HepG2 (cell line): ENCODE results near the gene ABCC3. TPM values are rescaled to one million over a fixed set of nuclear protein-coding genes. Genes with fewer than 3 reads are reported as not detected.

ENCODE experiments used
- CREM ChIP-seq, 2 experiments: sonication (generic) in 1 of 2; formaldehyde crosslinking in 1 of 2; IDR thresholded peaks; 2 replicates each; pipeline versions ENCODE4 v1.4.0 to v1.6.1; 2016 to 2020; ENCODE audit warnings: antibody characterized with exemption in 1 of 2, mild to moderate bottlenecking in 1 of 2, missing genetic modification reagents in 1 of 2
- ELF1 ChIP-seq: sonication (generic); formaldehyde crosslinking; IDR thresholded peaks from 2 replicates; pipeline ENCODE4 v1.4.0; 2020; ENCODE audit warnings: missing genetic modification reagents
- ELF3 ChIP-seq: IDR thresholded peaks from 2 replicates; pipeline ENCODE4 v1.6.1; 2016; ENCODE audit warnings: missing genetic modification reagents, missing compliant biosample characterization
- FOXK1 ChIP-seq: sonication (generic); formaldehyde crosslinking; IDR thresholded peaks from 2 replicates; pipeline ENCODE4 v1.4.0; 2020; ENCODE audit warnings: low read depth, missing genetic modification reagents, borderline replicate concordance
- FOXP1 ChIP-seq, 2 experiments: fragments of 450-650 bp in 1 of 2; IDR thresholded peaks; 2 replicates each; pipeline ENCODE4 v1.6.1; 2017 to 2018; ENCODE audit warnings: antibody characterized with exemption in 1 of 2
- HMG20B ChIP-seq: conservative IDR thresholded peaks from 2 replicates; pipeline ENCODE4 v1.6.1; 2016; ENCODE audit warnings: missing genetic modification reagents, missing compliant biosample characterization
- HNRNPUL1 ChIP-seq: fragments of 200-400 bp; formaldehyde crosslinking; IDR thresholded peaks from 2 replicates; pipeline ENCODE4 v1.6.1; 2017; ENCODE audit warnings: low read depth, mild to moderate bottlenecking, low read length, moderate library complexity
- MED1 ChIP-seq: sonication (generic); formaldehyde crosslinking; IDR thresholded peaks from 2 replicates; pipeline ENCODE4 v1.4.0; 2020; ENCODE audit warnings: missing genetic modification reagents
- NONO ChIP-seq, 2 experiments: fragments of 450-650 bp in 1 of 2; sonication (generic) in 1 of 2; formaldehyde crosslinking in 1 of 2; IDR thresholded peaks in 1 of 2; conservative IDR thresholded peaks in 1 of 2; 2 replicates each; pipeline versions ENCODE4 v1.6.1 to v1.8.0; 2017 to 2022; ENCODE audit warnings: mild to moderate bottlenecking in 1 of 2, missing genetic modification reagents in 1 of 2, moderate library complexity in 1 of 2
- PAF1 ChIP-seq: IDR thresholded peaks from 2 replicates; pipeline ENCODE4 v1.6.1; 2016; ENCODE audit warnings: missing genetic modification reagents, missing compliant biosample characterization
- ZNF232 ChIP-seq: sonication (generic); formaldehyde crosslinking; IDR thresholded peaks from 2 replicates; pipeline ENCODE4 v1.4.0; 2020; ENCODE audit warnings: missing genetic modification reagents, borderline replicate concordance
- ZNF768 ChIP-seq: sonication (generic); formaldehyde crosslinking; IDR thresholded peaks from 2 replicates; pipeline ENCODE4 v1.4.0; 2020; ENCODE audit warnings: missing genetic modification reagents
- polyA plus RNA-seq, 8 experiments: library from polyadenylated mRNA; depleted of rRNA in 3 of 8; stranded (reverse) in 7 of 8; unstranded in 1 of 8; fragments of >200 nt; fragmentation: Illumina TruSeq in 4 of 8; extraction: Trizol in 4 of 8; gene quantifications; 2 replicates each; pipeline versions ENCODE4 v1.2.1 to v1.2.3, GENCODE V29; 2011 to 2016; ENCODE audit warnings: low read depth in 4 of 8, missing spikeins in 1 of 8, mixed read lengths in 1 of 8; ENCODE audit not compliant: insufficient read depth in 1 of 8
- total RNA-seq, 5 experiments: library from RNA; depleted of rRNA; stranded (reverse); fragments of >200 nt; fragmentation: Illumina TruSeq; extraction: Trizol; gene quantifications; 2 replicates each; pipeline ENCODE4 v1.2.3, GENCODE V29; 2016; ENCODE audit warnings: low read depth in 1 of 5
- TF ChIP-seq, protein P1 (sequence below): sonication (generic); formaldehyde crosslinking; IDR thresholded peaks from 2 replicates; pipeline ENCODE4 v1.4.0; 2020; ENCODE audit warnings: missing genetic modification reagents
- TF ChIP-seq, protein P2 (sequence below): sonication (generic); formaldehyde crosslinking; IDR thresholded peaks from 2 replicates; pipeline ENCODE4 v1.8.1; 2023; ENCODE audit warnings: mild to moderate bottlenecking, missing genetic modification reagents, borderline replicate concordance
- TF ChIP-seq, protein P3 (sequence below): sonication (generic); formaldehyde crosslinking; IDR thresholded peaks from 2 replicates; pipeline ENCODE4 v1.5.1; 2020; ENCODE audit warnings: mild to moderate bottlenecking, missing genetic modification reagents, moderate library complexity
- TF ChIP-seq, protein P4 (sequence below): sonication (generic); formaldehyde crosslinking; IDR thresholded peaks from 2 replicates; pipeline ENCODE4 v1.9.0; 2021; ENCODE audit warnings: missing genetic modification reagents, borderline replicate concordance
- TF ChIP-seq, protein P5 (sequence below): sonication (generic); formaldehyde crosslinking; IDR thresholded peaks from 2 replicates; pipeline ENCODE4 v1.5.0; 2020; ENCODE audit warnings: missing genetic modification reagents
- TF ChIP-seq, protein P6 (sequence below): sonication (generic); formaldehyde crosslinking; IDR thresholded peaks from 2 replicates; pipeline ENCODE4 v1.4.0; 2020; ENCODE audit warnings: missing genetic modification reagents

Gene ABCC3
- total and polyA plus RNA-seq, 2 of the 13 experiments (the other 11 are each of a cell fraction or from before 2014, with no cell fraction given): 25.2 to 50.7 TPM

DNA sequence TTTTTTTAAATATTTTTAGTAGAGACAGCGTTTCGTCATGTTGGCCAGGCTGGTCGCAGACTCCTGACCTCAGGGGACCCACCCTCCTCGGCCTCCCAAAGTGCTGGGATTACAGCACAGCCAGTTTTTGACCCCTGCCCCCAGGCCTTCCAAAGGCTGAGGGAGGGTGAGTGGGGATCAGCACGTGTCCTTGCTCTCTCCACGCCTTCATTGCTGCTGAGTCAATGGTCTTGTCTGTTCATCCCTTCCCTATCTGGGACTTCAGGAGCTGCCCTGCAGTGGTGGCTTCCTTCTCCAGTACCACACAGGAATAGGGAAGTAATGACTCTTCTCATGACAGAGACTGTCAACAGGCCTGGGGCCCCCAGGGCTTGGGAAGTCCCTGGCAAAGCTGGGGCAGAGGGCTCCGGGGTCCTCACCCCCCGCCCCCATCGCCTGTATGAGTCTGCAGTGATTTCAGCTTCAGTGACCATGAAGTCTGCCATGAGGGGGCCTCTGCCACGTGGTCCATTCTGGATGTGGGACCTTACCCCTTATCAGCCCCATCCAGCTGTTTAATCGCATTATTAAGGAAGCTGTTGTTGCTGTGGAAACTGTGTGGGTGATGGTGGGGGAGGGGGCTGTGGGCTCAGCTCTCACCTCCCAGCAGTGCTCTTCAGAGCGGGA lies 6.1 kb downstream of the ABCC3 start (continued):
- TF ChIP-seq PAF1: no peak
- peak; percentile 53; the same call in 1 of the 2 replicates for TF ChIP-seq CREM (IDR thresholded peaks at IDR 0.05)
- no peak for TF ChIP-seq CREM (CRISPR knock-in tag; IDR thresholded peaks at IDR 0.05)
- TF ChIP-seq, protein P1, sequence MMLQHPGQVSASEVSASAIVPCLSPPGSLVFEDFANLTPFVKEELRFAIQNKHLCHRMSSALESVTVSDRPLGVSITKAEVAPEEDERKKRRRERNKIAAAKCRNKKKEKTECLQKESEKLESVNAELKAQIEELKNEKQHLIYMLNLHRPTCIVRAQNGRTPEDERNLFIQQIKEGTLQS: peak; percentile 77
- TF ChIP-seq FOXK1: peak; percentile 55; the same call in 1 of the 2 replicates
- TF ChIP-seq ZNF232 (CRISPR knock-in tag): 0 out of 2 replicates have a peak, but pooled peaks have one; percentile 26
- TF ChIP-seq, protein P2, sequence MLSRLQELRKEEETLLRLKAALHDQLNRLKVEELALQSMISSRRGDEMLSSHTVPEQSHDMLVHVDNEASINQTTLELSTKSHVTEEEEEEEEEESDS (CRISPR knock-in tag): no peak
- peak; percentile 86 for TF ChIP-seq MED1 (CRISPR knock-in tag)
- no peak for TF ChIP-seq HNRNPUL1
- TF ChIP-seq, protein P3, sequence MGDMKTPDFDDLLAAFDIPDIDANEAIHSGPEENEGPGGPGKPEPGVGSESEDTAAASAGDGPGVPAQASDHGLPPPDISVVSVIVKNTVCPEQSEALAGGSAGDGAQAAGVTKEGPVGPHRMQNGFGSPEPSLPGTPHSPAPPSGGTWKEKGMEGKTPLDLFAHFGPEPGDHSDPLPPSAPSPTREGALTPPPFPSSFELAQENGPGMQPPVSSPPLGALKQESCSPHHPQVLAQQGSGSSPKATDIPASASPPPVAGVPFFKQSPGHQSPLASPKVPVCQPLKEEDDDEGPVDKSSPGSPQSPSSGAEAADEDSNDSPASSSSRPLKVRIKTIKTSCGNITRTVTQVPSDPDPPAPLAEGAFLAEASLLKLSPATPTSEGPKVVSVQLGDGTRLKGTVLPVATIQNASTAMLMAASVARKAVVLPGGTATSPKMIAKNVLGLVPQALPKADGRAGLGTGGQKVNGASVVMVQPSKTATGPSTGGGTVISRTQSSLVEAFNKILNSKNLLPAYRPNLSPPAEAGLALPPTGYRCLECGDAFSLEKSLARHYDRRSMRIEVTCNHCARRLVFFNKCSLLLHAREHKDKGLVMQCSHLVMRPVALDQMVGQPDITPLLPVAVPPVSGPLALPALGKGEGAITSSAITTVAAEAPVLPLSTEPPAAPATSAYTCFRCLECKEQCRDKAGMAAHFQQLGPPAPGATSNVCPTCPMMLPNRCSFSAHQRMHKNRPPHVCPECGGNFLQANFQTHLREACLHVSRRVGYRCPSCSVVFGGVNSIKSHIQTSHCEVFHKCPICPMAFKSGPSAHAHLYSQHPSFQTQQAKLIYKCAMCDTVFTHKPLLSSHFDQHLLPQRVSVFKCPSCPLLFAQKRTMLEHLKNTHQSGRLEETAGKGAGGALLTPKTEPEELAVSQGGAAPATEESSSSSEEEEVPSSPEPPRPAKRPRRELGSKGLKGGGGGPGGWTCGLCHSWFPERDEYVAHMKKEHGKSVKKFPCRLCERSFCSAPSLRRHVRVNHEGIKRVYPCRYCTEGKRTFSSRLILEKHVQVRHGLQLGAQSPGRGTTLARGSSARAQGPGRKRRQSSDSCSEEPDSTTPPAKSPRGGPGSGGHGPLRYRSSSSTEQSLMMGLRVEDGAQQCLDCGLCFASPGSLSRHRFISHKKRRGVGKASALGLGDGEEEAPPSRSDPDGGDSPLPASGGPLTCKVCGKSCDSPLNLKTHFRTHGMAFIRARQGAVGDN: peak; percentile 93
- TF ChIP-seq, protein P4, sequence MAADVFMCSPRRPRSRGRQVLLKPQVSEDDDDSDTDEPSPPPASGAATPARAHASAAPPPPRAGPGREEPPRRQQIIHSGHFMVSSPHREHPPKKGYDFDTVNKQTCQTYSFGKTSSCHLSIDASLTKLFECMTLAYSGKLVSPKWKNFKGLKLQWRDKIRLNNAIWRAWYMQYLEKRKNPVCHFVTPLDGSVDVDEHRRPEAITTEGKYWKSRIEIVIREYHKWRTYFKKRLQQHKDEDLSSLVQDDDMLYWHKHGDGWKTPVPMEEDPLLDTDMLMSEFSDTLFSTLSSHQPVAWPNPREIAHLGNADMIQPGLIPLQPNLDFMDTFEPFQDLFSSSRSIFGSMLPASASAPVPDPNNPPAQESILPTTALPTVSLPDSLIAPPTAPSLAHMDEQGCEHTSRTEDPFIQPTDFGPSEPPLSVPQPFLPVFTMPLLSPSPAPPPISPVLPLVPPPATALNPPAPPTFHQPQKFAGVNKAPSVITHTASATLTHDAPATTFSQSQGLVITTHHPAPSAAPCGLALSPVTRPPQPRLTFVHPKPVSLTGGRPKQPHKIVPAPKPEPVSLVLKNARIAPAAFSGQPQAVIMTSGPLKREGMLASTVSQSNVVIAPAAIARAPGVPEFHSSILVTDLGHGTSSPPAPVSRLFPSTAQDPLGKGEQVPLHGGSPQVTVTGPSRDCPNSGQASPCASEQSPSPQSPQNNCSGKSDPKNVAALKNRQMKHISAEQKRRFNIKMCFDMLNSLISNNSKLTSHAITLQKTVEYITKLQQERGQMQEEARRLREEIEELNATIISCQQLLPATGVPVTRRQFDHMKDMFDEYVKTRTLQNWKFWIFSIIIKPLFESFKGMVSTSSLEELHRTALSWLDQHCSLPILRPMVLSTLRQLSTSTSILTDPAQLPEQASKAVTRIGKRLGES (CRISPR knock-in tag): no peak
- no peak for TF ChIP-seq FOXP1 (IDR thresholded peaks at IDR 0.05)
- peak; percentile 57 for TF ChIP-seq FOXP1 (CRISPR knock-in tag; IDR thresholded peaks at IDR 0.05)
- no peak for TF ChIP-seq HMG20B (CRISPR knock-in tag)
- TF ChIP-seq, protein P5, sequence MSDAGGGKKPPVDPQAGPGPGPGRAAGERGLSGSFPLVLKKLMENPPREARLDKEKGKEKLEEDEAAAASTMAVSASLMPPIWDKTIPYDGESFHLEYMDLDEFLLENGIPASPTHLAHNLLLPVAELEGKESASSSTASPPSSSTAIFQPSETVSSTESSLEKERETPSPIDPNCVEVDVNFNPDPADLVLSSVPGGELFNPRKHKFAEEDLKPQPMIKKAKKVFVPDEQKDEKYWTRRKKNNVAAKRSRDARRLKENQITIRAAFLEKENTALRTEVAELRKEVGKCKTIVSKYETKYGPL (CRISPR knock-in tag): no peak
- peak; percentile 40; the same call in 1 of the 2 replicates for TF ChIP-seq ELF3 (CRISPR knock-in tag)
- no peak for TF ChIP-seq NONO (IDR thresholded peaks at IDR 0.05)
- peak; percentile 81; the same call in 1 of the 2 replicates for TF ChIP-seq NONO (CRISPR knock-in tag; conservative IDR thresholded peaks at IDR 0.05)
- TF ChIP-seq, protein P6, sequence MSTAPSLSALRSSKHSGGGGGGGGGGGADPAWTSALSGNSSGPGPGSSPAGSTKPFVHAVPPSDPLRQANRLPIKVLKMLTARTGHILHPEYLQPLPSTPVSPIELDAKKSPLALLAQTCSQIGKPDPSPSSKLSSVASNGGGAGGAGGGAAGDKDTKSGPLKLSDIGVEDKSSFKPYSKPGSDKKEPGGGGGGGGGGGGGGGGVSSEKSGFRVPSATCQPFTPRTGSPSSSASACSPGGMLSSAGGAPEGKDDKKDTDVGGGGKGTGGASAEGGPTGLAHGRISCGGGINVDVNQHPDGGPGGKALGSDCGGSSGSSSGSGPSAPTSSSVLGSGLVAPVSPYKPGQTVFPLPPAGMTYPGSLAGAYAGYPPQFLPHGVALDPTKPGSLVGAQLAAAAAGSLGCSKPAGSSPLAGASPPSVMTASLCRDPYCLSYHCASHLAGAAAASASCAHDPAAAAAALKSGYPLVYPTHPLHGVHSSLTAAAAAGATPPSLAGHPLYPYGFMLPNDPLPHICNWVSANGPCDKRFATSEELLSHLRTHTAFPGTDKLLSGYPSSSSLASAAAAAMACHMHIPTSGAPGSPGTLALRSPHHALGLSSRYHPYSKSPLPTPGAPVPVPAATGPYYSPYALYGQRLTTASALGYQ (CRISPR knock-in tag): 0 out of 2 replicates have a peak, but pooled peaks have one; percentile 63
- no peak for TF ChIP-seq ELF1 (CRISPR knock-in tag)
- TF ChIP-seq ZNF768 (CRISPR knock-in tag): peak; percentile 22; the same call in 1 of the 2 replicates
